DOHH2 (cell line): Measurements from ENCODE around the gene SEL1L3.

Experiments
- H3F3A ChIP-seq: fragments of 200-600 bp; sonication (generic), shearing (Covaris generic); 2 replicates; pipeline ENCODE4 v1.6.0; 2016; ENCODE audit warnings: antibody characterized with exemption, mild to moderate bottlenecking; ENCODE audit not compliant: control insufficient read depth, insufficient read depth
- H3K27ac ChIP-seq: fragments of 200-600 bp; sonication (generic); 2 replicates; pipeline ENCODE4 v1.5.1; 2014; ENCODE audit warnings: low read depth, mild to moderate bottlenecking, low read length, moderate library complexity
- H3K27me3 ChIP-seq: fragments of 200-600 bp; sonication (generic); 2 replicates; pipeline ENCODE4 v1.6.1; 2014; ENCODE audit warnings: mild to moderate bottlenecking, low read length, mixed read lengths; ENCODE audit not compliant: control insufficient read depth
- H3K36me3 ChIP-seq: fragments of 200-600 bp; sonication (generic); 2 replicates; pipeline ENCODE4 v1.6.1; 2014; ENCODE audit warnings: mild to moderate bottlenecking, low read length, moderate library complexity, mixed read lengths; ENCODE audit not compliant: control insufficient read depth
- H3K4me1 ChIP-seq: fragments of 200-600 bp; sonication (generic); 2 replicates; pipeline ENCODE4 v1.6.1; 2014; ENCODE audit warnings: mild to moderate bottlenecking, low read length, mixed read lengths; ENCODE audit not compliant: control insufficient read depth
- H3K4me2 ChIP-seq: fragments of 200-600 bp; sonication (generic); 2 replicates; pipeline ENCODE4 v1.6.0; 2014; ENCODE audit warnings: mild to moderate bottlenecking, low read length, moderate library complexity
- H3K4me3 ChIP-seq: fragments of 200-600 bp; sonication (generic); 2 replicates; pipeline ENCODE4 v1.5.1; 2014; ENCODE audit warnings: mild to moderate bottlenecking, low read length, mixed read lengths
- H3K79me2 ChIP-seq: fragments of 200-600 bp; sonication (generic); 2 replicates; pipeline ENCODE4 v1.6.1; 2014; ENCODE audit warnings: mild to moderate bottlenecking, low read length, mixed read lengths; ENCODE audit not compliant: control insufficient read depth
- H3K9me2 ChIP-seq: fragments of 200-600 bp; sonication (generic); replicated peaks from 2 replicates; pipeline ENCODE4 v1.6.1; 2014; ENCODE audit warnings: mild to moderate bottlenecking, low read length, mixed read lengths; ENCODE audit not compliant: control insufficient read depth
- H3K9me3 ChIP-seq: fragments of 200-600 bp; sonication (generic); 2 replicates; pipeline ENCODE4 v1.6.1; 2014; ENCODE audit warnings: antibody characterized with exemption, low read length, mixed read lengths; ENCODE audit not compliant: control insufficient read depth, insufficient read depth
- H4K20me1 ChIP-seq: fragments of 200-600 bp; sonication (generic); 2 replicates; pipeline ENCODE4 v1.6.0; 2014; ENCODE audit warnings: low read depth, mild to moderate bottlenecking, antibody characterized with exemption, low read length, moderate library complexity; ENCODE audit not compliant: control insufficient read depth, insufficient read depth
- EZH2phosphoT487 ChIP-seq: fragments of 200-600 bp; sonication (generic); IDR thresholded peaks from 2 replicates; pipeline ENCODE4 v1.6.1; 2017; ENCODE audit warnings: borderline replicate concordance, mild to moderate bottlenecking, antibody characterized with exemption, low read length, moderate library complexity, mixed read lengths
- TF ChIP-seq, protein P1 (sequence below): fragments of 200-600 bp; sonication (generic); IDR thresholded peaks from one replicate; pipeline ENCODE4 v1.5.1; 2014; ENCODE audit warnings: antibody characterized with exemption, mild to moderate bottlenecking, low read depth, low read length; ENCODE audit not compliant: poor library complexity, severe bottlenecking

The SEL1L3 gene

DNA sequence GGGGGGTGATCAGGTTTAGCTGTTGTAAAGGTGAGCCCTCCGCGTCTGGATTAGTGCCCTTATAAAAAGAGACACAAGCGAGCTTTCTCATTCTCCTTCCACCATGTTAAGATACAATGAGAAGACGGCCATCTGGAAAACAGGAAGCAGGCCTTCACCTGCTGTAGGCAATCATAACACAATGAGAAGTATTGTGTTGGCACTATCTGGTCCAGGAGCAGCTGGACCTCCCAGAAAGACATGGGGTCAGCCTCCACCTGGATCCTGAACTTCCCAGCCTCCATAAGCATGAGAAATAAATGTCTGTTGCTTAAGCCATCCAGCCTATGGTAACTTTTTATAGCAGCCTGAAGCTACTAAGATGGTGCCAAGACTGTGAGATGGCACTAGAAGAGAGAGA is 42.6 kb upstream of the SEL1L3 start:
- Histone ChIP-seq H3K27ac (no peak overlapping the region), H3K9me3 (no peaks in the 10 kb centered on the region), H3K79me2 (no peaks in the 10 kb centered on the region), H3K27me3 (no peaks in the 10 kb centered on the region), H3K9me2 (no peaks in the 10 kb centered on the region), H3K36me3 (peaks cover 5% of the 10 kb centered on the region), H4K20me1 (no peaks in the 10 kb centered on the region), H3K4me1 (peaks cover 35% of the 10 kb centered on the region), H3K4me3 (no peak overlapping the region), H3K4me2 (peak overlapping the region; percentile 48; the same call in 1 of the 2 replicates), H3F3A (peaks cover 6% of the 10 kb centered on the region; the same call in 1 of the 2 replicates)
- TF ChIP-seq, protein P1, sequence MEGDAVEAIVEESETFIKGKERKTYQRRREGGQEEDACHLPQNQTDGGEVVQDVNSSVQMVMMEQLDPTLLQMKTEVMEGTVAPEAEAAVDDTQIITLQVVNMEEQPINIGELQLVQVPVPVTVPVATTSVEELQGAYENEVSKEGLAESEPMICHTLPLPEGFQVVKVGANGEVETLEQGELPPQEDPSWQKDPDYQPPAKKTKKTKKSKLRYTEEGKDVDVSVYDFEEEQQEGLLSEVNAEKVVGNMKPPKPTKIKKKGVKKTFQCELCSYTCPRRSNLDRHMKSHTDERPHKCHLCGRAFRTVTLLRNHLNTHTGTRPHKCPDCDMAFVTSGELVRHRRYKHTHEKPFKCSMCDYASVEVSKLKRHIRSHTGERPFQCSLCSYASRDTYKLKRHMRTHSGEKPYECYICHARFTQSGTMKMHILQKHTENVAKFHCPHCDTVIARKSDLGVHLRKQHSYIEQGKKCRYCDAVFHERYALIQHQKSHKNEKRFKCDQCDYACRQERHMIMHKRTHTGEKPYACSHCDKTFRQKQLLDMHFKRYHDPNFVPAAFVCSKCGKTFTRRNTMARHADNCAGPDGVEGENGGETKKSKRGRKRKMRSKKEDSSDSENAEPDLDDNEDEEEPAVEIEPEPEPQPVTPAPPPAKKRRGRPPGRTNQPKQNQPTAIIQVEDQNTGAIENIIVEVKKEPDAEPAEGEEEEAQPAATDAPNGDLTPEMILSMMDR, result no peak
- no peak for TF ChIP-seq EZH2phosphoT487

DNA sequence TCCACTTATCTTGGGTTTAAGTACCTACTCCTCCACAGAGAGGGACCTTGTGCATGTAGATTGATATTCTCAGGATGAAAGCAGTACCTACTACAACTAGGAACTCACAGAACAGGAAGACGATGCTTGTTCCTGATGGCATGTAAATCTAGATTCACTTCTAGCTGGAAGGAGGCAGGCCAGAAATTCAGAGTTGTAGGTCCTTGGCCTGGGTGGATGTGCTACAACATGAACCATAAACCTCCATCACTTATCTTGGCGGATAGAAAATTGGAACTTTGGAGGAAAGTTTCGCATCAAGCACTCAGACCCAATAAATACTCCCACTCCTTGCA is 41.9 kb upstream of the SEL1L3 start:
- H3K79me2 ChIP-seq, result no peaks in the 10 kb centered on the region
- no peaks in the 10 kb centered on the region for H3K9me2 ChIP-seq
- H3K27me3 ChIP-seq, result no peaks in the 10 kb centered on the region
- TF ChIP-seq, protein P1, result no peak
- no peaks in the 10 kb centered on the region for H3K9me3 ChIP-seq
- H3K27ac ChIP-seq, result peak overlapping the region; percentile 33
- H4K20me1 ChIP-seq, result no peaks in the 10 kb centered on the region
- H3K4me2 ChIP-seq, result peak overlapping the region; percentile 48
- peaks cover 6% of the 10 kb centered on the region; the same call in 1 of the 2 replicates for H3F3A ChIP-seq
- peaks cover 5% of the 10 kb centered on the region for H3K36me3 ChIP-seq
- H3K4me1 ChIP-seq, result peaks cover 41% of the 10 kb centered on the region
- peak overlapping the region; percentile 26; the same call in 1 of the 2 replicates for H3K4me3 ChIP-seq

DNA sequence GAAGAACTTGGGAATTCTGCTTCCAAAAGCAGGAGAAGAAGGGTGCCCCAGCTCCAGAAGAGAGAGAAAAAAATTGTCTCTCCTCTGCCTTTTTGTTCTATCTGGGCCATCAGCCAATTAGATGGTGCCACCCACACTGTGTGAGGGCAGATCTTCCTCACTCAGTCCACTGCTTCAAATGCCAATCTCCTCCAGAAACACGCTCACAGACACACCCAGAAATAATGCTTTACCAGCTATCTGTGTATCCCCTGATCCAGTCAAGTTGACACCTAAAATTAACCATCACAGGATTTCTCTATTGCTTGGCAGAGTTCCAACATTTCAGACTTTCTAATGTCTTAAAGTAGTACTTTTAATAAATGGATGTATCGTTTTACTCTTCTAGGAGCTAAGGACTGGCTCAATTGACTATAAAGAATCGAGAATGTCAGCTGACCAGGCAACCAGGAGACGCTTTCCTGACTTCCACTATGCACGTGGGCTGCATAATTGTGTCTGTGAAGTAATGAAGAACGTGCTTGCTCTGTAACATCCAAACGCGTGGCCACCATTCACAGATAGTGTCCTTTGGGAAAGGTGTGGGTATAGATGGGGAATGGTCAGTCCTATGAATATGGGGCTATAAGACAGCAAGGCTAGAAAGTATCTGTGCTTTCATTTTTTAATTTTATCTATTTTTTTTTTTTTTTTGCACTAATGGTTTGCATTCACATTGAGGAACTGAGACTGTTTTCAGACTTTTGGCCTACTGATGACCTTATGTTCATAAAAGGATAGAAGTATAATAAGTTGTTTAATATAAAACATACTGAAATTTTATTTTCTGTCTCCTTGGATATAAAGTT is 41.3 kb upstream of the SEL1L3 start:
- H3K4me1 ChIP-seq, result peaks cover 42% of the 10 kb centered on the region
- H3K79me2 ChIP-seq, result no peaks in the 10 kb centered on the region
- H4K20me1 ChIP-seq, result no peaks in the 10 kb centered on the region
- H3K9me2 ChIP-seq, result no peaks in the 10 kb centered on the region
- peak overlapping the region; percentile 48 for H3K4me2 ChIP-seq
- TF ChIP-seq, protein P1, result no peak
- TF ChIP-seq EZH2phosphoT487, result no peak
- H3K27ac ChIP-seq, result peak overlapping the region; percentile 33
- no peaks in the 10 kb centered on the region for H3K27me3 ChIP-seq
- peak overlapping the region; percentile 26; the same call in 1 of the 2 replicates for H3K4me3 ChIP-seq
- H3K36me3 ChIP-seq, result peaks cover 5% of the 10 kb centered on the region
- H3K9me3 ChIP-seq, result no peaks in the 10 kb centered on the region
- peaks cover 6% of the 10 kb centered on the region; the same call in 1 of the 2 replicates for H3F3A ChIP-seq
